ENCODE results near the gene DBH.
A peak's percentile ranks its signal among the peaks of the same experiment; 100 is the strongest.

DBH gene

DNA sequence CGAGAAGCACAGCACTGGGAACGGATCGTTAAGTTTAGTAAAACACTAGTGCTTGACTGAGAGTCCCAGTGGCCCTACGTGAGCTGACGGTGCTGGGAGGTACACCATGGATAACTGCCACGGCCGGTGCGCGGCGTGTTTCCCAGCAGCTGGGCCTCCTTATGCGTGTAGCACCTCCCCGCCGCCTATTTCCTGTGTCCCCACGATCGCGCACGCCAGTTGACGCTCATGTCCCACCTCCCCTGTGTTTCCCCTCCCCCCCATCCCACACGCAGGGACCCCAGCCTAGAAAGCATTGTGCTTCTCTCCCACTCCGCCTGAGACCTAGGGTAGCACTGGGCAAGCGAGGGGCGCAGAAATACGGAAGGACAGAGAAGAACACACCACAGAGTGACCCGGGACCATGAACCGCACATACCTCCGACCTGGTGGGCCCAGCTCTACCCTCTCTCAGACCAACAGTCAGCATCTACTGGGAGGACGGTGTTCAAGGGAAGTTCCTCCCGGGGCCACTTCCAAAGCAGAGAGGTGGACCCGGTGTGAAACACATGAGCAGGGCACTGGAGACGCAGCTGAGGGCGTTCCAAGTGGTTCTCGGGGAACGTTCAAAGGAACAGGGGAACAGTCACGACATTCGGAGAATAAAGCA lies 45.6 kb downstream of the DBH start:
- no peak for DNase-seq (ENCODE audit: low read depth in 1 of 2, low spot score in 1 of 2)

GRCh38 chr9:133682818-133683585 lies 46.8 kb downstream of the DBH start:
- DNase-seq (ENCODE audit: low read depth in 1 of 2, low spot score in 1 of 2): no peak

GRCh38 chr9:133683586-133684120 lies 47.5 kb downstream of the DBH start:
- DNase-seq (ENCODE audit: low read depth in 1 of 2, low spot score in 1 of 2): peak; percentile 35 to 59

DNA sequence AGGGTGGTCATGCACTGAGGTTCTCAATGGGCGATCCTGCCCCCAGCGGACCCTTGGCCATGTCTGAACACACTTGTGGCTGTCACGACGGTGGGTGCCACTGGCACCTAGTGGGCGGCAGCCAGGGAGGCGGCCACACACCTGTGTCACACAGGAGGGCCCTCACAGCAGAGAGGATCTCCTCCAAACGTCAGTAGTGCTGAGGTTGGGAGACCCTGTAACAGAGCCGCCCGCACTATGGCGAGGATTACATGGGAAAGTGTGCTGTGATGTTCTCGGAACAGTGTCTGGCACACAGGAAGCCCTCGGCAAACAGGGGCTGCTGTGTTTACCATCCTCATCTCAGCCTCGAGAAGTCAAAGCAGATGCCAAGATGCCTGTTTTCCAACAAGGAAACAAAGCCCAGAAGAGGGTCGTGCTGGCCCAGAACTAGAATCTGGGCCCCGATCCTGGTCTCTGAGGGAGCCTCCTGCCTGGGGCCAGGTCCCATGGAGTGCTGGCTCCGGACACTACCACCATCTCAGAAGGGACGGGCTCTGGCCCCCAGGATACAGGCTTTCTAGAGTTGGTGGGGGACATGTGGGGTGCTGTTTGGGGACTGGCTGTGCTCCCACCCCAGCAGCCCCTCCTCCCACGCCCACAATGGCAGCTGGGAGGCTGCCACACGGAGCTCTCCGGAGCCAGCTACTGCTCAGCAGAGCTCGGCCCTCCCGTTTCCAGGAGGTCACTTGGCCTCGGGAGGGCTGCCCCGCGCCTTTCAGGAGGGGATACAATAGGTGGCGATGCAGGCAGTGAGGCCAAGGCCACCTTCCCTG lies 48.2 kb downstream of the DBH start:
- no peak for DNase-seq (ENCODE audit: low read depth in 1 of 2, low spot score in 1 of 2)

- DNase-seq (ENCODE audit: low read depth in 1 of 2, low spot score in 1 of 2): no peak
These were observed 48.8 kb downstream of the DBH start for GRCh38 chr9:133684936-133685361.

GRCh38 chr9:133685653-133686609 lies 49.8 kb downstream of the DBH start:
- no peak for DNase-seq (ENCODE audit: low read depth in 1 of 2, low spot score in 1 of 2)

DNA sequence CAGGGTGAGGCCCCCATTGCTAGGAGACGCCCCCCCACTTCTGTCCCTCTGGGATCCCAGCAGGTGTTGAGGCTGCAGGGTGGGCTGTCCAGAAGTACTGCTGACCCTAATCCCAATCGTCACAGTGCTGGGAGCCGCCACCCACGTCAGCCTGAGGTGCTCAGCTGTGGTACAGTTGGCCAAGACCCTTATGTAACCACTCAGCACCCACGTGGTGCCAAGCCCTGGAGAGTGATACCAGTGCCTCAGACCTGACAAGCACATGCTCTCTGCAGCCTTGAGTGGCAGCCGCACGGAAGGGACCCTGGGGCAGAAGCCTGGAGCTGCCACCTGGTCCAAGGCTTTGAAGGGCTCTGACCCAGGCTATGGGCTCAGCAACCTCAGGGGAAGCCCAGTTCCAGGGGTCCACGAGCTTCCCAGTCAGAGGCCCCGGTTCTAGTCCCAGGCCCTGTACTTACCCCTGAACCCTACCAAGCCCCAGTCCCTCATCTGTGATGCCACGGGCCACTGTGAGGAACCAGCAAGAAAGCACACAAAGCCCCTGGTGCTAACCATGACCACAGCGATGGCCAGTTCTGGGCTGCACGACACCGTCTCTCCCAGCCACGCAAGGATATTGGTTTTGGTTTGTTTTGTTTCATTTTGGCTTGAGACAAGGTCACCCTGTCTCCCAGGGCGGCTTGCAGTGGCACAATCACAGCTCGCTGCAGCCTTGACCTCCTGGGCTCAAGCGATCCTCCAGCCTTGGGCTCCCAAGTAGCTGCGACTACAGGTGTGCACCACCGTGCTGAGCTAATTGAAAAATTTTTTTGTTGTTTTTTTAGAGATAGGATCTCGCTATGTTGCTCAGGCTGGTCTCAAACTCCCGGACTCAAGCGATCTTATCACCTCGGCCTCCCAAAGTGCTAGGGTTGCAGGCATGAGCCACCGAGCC lies 50.7 kb downstream of the DBH start:
- no peak for DNase-seq (ENCODE audit: low read depth in 1 of 2, low spot score in 1 of 2)

DNA sequence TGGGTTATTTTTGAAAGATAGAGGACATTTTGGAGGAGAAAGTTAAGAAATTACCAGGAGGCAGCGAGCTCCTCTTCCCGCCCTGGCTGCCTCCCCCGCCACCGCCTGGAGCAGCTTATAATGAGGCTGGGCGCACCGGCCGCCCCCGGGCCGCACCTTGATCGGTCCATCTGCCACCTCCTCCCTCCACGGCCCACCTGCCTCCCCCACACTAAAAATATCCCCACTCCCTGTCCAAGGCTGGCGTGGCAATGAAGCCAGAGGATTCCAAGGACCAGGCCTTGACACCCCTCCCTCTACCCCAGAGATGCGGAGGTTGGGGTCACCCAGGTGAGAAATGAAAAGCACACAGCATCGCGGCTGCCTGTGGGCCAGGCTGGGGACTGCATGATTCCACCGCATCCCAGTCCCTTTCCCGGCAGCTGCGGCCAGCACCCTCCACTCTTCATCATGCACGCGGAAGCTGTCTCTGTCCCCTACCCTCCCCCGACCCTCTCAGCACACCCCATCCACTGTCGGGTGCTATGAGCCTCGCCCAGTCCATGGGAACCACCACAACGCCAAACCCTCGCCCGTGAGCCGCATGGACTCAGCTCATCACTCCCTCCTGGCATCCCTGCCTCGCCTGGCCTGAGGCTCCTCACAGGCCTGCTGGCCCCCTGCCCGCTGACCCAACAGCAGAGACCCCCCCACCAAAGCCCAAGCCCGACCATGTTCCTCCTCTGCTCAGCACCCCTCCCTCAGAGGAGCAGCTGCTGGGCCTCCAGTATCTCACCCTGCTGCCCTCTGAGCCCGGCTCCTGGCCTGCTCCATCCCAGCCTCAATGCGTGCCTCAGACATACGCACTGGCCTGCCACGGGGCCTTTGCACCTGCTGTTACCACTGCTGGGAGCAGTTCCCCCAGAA lies 51.9 kb downstream of the DBH start:
- DNase-seq (ENCODE audit: low read depth in 1 of 2, low spot score in 1 of 2): no peak

- no peak for DNase-seq (ENCODE audit: low read depth in 1 of 2, low spot score in 1 of 2)
These were observed 53.1 kb downstream of the DBH start for GRCh38 chr9:133689151-133689763.

DNA sequence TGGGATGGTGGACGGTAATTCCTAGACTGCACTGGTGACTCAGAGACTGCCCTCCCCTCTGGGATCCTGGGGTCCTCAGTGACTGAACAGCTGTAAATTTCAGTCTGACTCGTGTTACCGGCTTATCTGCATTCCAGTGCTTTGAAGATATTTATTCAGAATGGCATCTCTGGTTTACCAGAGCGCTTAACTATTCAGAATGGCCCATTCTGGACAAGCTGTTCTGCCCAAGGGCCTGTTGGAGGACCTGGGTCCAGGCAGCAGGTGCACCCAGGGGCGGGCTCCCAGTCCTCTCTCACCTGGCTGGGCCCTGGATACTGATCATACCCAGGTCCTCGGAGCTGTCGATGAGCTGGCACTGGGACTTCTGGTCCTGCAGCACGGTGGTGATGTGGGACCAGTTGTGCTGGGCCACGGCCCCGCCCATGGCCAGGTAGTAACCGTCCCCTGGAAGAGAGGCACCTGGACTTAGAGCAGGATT lies 54.0 kb downstream of the DBH start:
- DNase-seq (ENCODE audit: low read depth in 1 of 2, low spot score in 1 of 2): no peak

- no peak for DNase-seq (ENCODE audit: low read depth in 1 of 2, low spot score in 1 of 2)
These were observed 55.0 kb downstream of the DBH start for GRCh38 chr9:133691191-133691590.

DNA sequence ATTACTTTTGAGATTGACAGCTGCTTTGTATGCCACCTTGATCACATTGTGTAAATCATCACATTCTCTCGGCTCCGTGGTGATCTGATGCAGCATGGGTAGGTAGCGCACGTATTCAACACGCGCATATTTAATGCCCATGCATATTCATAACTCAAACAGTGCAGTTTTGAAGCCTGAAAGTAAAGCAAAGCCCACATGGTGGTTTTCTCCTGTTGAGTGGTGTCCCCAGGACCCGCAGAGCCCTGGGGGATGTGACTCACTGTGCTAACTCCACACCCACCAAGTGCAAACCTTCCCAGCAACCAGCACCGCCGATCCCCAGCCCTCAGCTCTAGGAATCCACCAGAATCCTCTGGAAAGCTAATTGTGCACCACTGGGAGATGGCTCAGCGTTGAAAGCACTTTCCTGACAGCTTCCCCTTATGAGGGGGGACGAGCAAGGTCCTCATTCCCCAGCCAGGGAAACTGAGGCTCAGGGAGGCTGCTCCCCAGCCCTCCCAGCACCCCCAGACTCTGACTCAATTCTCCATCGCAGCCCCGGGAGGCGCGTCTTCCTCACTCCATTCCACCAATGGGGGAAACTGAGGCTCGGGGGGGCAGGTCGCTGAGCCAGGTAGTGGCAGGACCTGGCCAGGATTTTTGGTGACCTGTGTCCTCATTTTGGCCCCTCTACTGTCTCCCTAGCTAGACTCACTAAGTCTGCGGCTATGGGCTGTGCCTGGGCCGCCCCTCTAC lies 55.6 kb downstream of the DBH start:
- no peak for DNase-seq (ENCODE audit: low read depth in 1 of 2, low spot score in 1 of 2)

- DNase-seq (ENCODE audit: low read depth in 1 of 2, low spot score in 1 of 2): no peak
These were observed 56.3 kb downstream of the DBH start for GRCh38 chr9:133692364-133692985.

DNA sequence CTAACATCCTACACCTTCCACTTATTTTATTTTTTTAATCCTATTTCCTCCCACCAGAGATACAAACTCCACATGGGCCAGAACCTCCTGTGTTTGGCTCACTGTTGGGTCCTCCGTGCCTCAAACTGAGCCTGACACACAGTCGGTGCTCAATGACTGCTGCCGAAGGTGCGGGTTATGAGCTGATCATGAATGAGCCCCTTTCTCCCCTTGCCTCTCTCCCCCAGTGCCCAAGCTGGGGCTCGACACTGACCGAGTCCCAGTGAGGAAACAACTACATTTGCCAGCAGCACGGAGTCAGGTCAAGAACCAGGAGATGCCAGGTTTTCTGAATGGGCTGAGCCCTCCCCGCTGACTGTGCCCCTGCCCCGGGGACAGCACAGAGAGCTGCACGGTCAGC lies 57.0 kb downstream of the DBH start:
- DNase-seq (ENCODE audit: low read depth in 1 of 2, low spot score in 1 of 2): no peak

- DNase-seq (ENCODE audit: low read depth in 1 of 2, low spot score in 1 of 2): no peak
These were observed 57.8 kb downstream of the DBH start for GRCh38 chr9:133693703-133694529.

DNA sequence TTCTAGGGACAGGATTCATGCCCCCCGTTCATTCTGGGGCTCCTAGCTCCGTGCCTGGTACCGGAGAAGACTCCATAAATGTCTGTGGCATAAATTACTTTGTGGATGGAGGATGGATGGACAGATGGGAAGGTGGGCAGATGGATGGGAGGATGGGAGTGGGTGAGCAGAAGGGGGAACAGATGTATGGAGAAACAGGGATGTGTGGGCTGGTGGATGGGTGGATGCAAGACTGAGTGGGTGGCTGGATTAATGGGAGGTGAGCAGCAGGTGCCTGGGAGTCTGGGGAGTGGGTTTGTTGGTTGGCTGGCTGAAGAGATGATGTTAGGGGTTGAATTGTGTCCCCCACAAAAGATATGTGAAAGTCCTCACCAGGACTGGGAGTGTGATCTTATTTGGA lies 58.5 kb downstream of the DBH start:
- DNase-seq (ENCODE audit: low read depth in 1 of 2, low spot score in 1 of 2): no peak

Measured in activated T-helper 1 cell treated with anti-CD3 and anti-CD28 coated beads, Interleukin-2, amount 50 U/mL, for 16 hours (primary cell).